Fibroblast of skin of back (primary cell): ENCODE results near the gene SSBP1. TPM values are rescaled to one million over a fixed set of nuclear protein-coding genes. Genes with fewer than 3 reads are reported as not detected.
"Not testable (repeated sequence)": the region's sequence is repeated elsewhere in the genome, so short reads cannot be mapped to it uniquely, and the experiment has no call there.

Source experiments
- DNase-seq: peaks from one replicate; pipeline ENCODE4 v3.0.0-alpha.2; 2013
- polyA plus RNA-seq, 2 experiments: library from polyadenylated mRNA; unstranded; fragments of 120-200 nt; gene quantifications; one replicate each; pipeline ENCODE4 v1.2.1, GENCODE V29; 2013; ENCODE audit not compliant: insufficient read length in 2 of 2

Gene SSBP1, protein sequence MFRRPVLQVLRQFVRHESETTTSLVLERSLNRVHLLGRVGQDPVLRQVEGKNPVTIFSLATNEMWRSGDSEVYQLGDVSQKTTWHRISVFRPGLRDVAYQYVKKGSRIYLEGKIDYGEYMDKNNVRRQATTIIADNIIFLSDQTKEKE
- 151 TPM for polyA plus RNA-seq (2013, experiment 1 of 2; ENCODE audit: insufficient read length)
- polyA plus RNA-seq (2013, experiment 2 of 2; ENCODE audit: insufficient read length), result 121 TPM

DNA sequence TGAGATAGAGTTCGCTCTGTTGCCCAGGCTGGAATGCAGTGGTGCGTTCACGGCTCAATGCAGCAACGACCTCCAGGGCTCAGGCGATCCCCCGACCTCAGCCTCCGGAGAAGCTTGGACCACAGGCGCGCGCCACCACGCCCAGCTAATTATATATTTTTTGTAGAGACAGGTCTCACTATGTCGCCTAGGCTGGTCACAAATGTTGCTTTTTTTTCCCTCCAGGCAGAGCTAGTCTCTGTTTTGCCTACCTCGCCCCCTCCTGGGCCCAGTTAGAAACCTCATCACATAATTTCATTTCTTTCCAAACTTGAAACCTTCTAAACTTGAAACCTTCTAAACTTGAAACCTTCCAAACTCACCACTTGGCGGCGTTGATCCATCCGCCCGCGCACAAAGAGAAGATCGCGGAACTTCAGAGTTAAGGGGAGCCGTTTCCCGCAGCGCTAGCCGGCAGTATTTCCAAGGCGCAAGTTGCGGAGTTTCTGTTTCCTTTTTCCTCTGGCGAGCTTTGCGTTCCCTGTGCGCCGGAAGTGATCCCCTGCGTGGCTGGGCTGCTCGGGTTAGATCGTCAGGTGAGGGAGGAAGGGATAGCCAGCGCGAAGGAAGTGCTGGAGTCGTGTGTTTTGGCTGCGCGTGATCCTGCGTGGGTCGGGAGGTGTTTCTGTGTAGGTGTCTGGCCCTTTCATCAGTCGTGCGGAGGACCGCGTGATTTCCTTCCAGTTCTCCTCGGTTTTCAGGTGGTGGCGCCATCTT is at the start of gene SSBP1:
SSBP1 (plus strand) TSS at position 523 of the 756 bp plus-strand sequence. CDS start 809 bp downstream, outside the sequence.
- peak; percentile 96 for DNase-seq

- not testable (repeated sequence) for DNase-seq
These were observed 48.9 kb upstream of the SSBP1 start for GRCh38 chr7:141689072-141689825.

- no peak for DNase-seq
These were observed 46.6 kb upstream of the SSBP1 start for GRCh38 chr7:141691540-141691939.

DNA sequence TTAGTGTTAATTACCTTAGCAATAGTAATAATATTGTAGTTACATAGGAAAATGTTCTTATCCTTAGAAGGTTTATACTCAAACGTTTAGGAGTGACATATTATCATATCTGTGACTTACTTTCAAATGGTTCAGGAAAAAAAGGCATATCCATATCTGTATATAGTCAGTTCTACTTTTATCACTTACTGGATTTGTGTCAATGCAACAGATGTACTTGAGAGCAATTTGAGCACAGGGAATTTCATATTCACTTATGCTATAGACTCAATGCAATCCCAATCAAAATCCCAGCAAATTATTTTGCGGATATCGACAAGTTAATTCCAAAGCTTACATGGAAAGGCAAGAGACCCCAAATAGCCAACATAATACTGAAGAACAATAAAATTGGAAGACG is 46.2 kb upstream of the SSBP1 start:
- no peak for DNase-seq

DNA sequence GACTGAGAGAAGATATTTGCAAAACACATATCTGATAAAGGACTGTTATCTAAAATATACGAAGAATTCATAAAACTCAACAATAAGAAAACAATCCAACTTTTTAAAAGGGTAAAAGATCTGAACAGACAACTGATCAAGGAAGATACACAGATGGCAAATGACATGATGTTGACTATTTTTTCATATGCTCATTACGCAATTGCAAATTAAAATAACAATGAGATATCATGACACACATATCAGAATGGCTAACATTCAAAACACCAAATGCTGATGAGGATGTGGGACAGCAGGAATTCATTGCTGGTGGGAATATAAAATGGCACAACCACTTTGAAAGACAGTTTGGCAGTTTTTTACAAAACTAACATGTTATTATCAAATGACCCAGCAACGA is 45.1 kb upstream of the SSBP1 start:
- no peak for DNase-seq

- DNase-seq, result no peak
These were observed 42.3 kb upstream of the SSBP1 start for GRCh38 chr7:141695803-141696289.

- no peak for DNase-seq
These were observed 41.8 kb upstream of the SSBP1 start for GRCh38 chr7:141696348-141696747.

DNA sequence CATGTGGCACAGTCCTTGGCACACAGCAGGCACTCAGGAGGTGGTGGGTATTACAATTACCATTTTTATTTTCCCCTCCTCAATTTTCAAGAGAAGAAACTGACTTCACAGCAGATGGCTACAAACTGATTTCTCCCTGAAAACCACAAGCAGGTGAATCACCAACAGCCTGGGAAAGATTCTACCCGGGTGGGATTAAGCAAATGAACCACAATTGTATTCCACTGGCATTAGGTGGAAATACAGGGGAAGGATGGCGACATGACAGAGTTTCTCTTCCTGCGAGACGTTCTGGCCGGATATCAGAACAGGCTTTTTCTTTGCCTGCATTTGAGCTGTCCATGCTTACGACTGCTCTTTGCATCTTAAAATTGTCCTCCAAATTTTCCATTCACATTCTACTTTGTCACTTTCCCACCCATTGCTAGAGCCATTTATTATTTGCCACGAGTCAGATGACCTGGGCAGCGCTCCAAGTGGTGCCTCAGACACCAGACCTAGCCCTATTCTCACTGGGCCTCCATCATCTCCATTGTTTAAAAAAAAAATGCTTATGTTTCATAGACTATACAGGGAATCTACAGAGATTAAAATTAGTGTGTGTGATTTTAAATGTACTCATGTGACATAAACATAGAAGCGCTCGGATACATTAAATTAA is 40.8 kb upstream of the SSBP1 start:
- DNase-seq, result peak; percentile 27

- DNase-seq, result no peak
These were observed 39.7 kb upstream of the SSBP1 start for GRCh38 chr7:141698247-141699015.

- DNase-seq, result no peak
These were observed 38.3 kb upstream of the SSBP1 start for GRCh38 chr7:141699860-141700259.

DNA sequence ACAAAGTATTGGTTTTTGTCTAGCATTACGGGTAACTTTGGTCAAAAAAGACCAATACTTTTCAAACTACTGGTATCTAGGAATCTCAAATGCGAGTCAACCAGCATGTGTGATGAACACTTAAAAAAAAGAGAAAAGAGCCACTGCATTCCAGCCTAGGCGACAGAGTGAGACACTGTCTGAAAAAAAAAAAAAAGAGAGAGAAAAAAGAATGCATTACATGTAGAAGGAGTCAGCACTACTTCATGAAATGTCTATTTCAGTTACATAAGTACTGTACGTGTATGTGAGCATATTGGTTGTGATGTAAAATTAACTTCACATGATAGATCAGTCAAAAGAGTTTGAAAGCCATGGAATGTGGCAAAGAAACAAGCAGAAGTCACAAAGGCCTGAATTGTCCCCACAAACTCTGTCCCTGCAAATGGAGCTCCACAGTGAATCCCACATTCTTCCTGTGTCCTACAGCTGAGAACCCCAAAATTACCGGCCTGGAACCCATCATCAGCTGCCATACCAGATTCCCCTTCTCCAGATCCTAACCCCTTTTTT is 37.8 kb upstream of the SSBP1 start:
- DNase-seq, result peak; percentile 60

- no peak for DNase-seq
These were observed 37.2 kb upstream of the SSBP1 start for GRCh38 chr7:141700848-141701371.

- DNase-seq, result peak; percentile 52
These were observed 36.6 kb upstream of the SSBP1 start for GRCh38 chr7:141701489-141702046.

- DNase-seq, result peak; percentile 54
These were observed 36.1 kb upstream of the SSBP1 start, which contains the start of gene DENND11 for GRCh38 chr7:141702047-141702567. Gene DENND11 (minus strand): TSS chr7:141702166. CDS start chr7:141702153, 13 bp downstream.

DNA sequence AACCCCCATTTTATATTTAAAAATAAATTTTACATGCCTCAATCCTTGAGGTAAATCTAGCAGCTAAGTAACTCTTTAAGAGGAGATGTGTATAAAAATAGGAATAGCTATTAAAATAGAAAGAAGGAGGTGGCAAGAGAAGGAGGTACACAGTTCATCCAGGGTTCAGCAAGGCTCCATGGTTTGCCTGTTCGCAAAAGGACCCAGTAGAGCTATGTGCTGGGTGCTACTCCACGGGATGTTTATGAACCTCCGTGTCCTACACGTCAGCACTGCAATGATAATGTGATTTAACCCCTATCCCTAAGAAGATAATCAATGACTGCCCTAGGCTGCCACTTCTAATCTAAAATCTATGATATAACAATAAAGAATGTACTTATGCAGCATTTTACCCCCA is 35.3 kb upstream of the SSBP1 start:
- DNase-seq, result no peak

- DNase-seq, result no peak
These were observed 34.0 kb upstream of the SSBP1 start for GRCh38 chr7:141704112-141704511.

DNA sequence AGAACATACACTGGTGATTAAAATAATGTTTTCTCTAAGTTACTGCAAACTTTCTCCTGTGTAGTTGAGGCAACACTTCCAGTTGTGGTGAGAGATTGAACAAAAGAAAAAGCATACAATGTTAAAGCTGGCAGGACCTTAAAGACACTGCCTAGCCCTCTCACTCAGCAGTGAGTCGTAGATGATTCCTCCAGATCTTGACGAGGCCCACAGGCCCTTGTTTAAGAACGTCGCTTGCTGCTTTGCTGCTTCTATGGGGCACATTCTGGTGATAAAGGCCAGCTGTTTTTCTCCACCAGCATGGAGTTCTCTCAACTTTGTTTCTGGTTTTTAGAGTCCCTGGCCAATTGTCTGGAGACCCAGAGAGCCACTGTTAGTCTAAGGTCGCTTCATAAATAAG is 33.4 kb upstream of the SSBP1 start:
- peak; percentile 21 for DNase-seq

DNA sequence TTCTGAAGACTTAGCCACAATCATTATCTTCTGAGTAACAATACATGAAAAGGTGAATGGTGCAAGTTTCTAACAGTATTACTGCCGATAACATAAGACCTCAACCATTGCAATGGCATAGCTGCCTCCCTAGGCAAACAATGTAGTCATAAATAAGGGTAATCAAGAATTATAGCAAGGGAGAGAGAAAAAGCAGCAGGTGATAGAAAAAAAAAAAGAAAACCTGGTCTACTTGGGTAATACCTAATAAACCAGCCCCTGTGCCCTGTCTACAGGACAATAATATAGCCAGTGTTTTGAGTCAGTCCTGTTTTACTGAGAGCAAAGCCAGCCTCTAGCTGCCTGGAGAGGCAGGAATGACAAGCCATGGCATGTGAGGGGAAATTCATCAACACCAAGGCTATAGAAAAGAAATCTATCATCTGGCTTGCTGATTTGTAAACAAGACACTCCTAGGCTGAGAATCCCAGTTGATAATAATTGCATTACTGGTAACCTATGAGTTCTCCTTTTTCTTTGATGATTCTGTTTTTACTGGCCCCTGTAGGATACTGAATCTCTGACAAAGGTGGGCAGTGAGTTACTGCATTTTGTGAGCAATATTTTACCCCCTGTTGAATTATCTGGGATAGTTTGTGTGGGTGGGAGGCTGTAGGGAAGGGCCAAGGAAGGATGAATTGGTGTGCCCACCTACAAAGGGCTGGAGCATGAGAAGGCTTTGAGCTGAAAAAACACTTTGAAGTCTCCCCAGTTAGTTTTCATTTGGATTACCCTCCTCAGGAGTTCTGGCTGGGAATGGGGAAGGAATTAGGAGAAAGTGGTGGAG is 31.7 kb upstream of the SSBP1 start:
- DNase-seq, result no peak

DNA sequence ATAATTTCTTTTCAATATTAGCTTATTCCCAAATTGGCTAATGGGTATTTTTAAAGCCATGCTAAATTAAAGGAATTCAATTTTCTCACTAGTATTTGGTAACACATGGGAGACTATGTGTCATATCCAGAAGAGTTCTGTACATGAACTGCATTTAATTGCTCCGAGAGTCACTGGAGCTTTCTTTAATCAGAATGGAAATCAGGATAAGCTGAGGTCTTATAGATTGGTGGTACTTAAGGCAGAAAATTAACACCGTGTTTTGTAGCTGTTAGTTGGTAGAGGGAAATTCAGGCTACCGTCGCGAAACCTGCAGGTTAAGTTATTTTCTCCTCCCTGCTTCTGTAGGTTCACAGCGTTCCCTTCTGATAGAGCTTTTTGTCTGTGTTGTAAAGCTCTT is 29.8 kb upstream of the SSBP1 start, which contains the start of gene WEE2:
WEE2 (plus strand) TSS at position 3 of the 400 bp plus-strand sequence. CDS start 406 bp downstream, outside the sequence.
- DNase-seq, result no peak
